Common myeloid progenitor, CD34-positive (primary cell): ENCODE measurements around the gene VPS13C.
"Not testable (repeated sequence)": the region's sequence is repeated elsewhere in the genome, so short reads cannot be mapped to it uniquely, and the experiment has no call there.

Experiments
- CTCF ChIA-PET: fragments of 350-600 bp; sonication (Branson Sonifier 250); formaldehyde crosslinking; loops from one replicate; lab custom pipeline; 2021; ENCODE audit warnings: antibody characterized with exemption; lab: Charles Lee
- POLR2A ChIA-PET: fragments of 350-600 bp; sonication (Branson Sonifier 250); formaldehyde crosslinking; loops from one replicate; lab custom pipeline; 2021; ENCODE audit warnings: antibody characterized with exemption; lab: Charles Lee
- DNase-seq, 3 donors: peaks; one replicate each; pipeline versions ENCODE4 v3.0.0 to v3.0.0-alpha.2; 2013
- H3K27ac ChIP-seq, 2 experiments: 1 replicate in 1 of 2; 2 replicates in 1 of 2; pipeline ENCODE4 v1.7.0; 2013; ENCODE audit warnings: inconsistent platforms in 2 of 2, low read length in 2 of 2, mild to moderate bottlenecking in 2 of 2, low read depth in 1 of 2, moderate library complexity in 1 of 2; ENCODE audit not compliant: severe bottlenecking in 2 of 2, insufficient read depth in 1 of 2, poor library complexity in 1 of 2
- H3K27me3 ChIP-seq, 5 experiments: replicated peaks in 2 of 5; 1 replicate in 3 of 5; 2 replicates in 2 of 5; pipeline versions ENCODE4 v1.6.1 to v1.7.0; 2013; ENCODE audit warnings: low read length in 4 of 5, mild to moderate bottlenecking in 2 of 5, moderate library complexity in 2 of 5, inconsistent platforms in 1 of 5; ENCODE audit not compliant: insufficient read depth in 5 of 5, control insufficient read depth in 4 of 5
- H3K36me3 ChIP-seq, 4 experiments: 1 replicate in 2 of 4; 2 replicates in 2 of 4; pipeline versions ENCODE4 v1.6.1 to v1.7.0; 2013; ENCODE audit warnings: low read length in 3 of 4, control low read depth in 1 of 4, mild to moderate bottlenecking in 1 of 4; ENCODE audit not compliant: control insufficient read depth in 4 of 4, insufficient read depth in 4 of 4
- H3K4me1 ChIP-seq, 4 experiments: 1 replicate in 3 of 4; 2 replicates in 1 of 4; pipeline versions ENCODE4 v1.6.1 to v1.7.1; 2013; ENCODE audit warnings: low read length in 3 of 4, mild to moderate bottlenecking in 3 of 4, control low read depth in 1 of 4, inconsistent platforms in 1 of 4, moderate library complexity in 1 of 4; ENCODE audit not compliant: control insufficient read depth in 4 of 4, insufficient read depth in 4 of 4; ENCODE audit errors: control extremely low read depth in 1 of 4
- H3K4me3 ChIP-seq, 7 experiments: 1 replicate in 4 of 7; 2 replicates in 3 of 7; pipeline versions ENCODE4 v1.5.1 to v1.7.0; 2013; ENCODE audit warnings: mild to moderate bottlenecking in 7 of 7, low read length in 6 of 7, moderate library complexity in 6 of 7, inconsistent platforms in 2 of 7, low read depth in 2 of 7, control low read depth in 1 of 7; ENCODE audit not compliant: insufficient read depth in 4 of 7, control insufficient read depth in 1 of 7; ENCODE audit errors: extremely low read depth in 1 of 7
- H3K9me3 ChIP-seq, 5 experiments: 1 replicate in 4 of 5; 2 replicates in 1 of 5; pipeline versions ENCODE4 v1.6.1 to v1.7.1; 2013; ENCODE audit warnings: low read length in 4 of 5, mild to moderate bottlenecking in 2 of 5, inconsistent platforms in 1 of 5, low read depth in 1 of 5, moderate library complexity in 1 of 5; ENCODE audit not compliant: control insufficient read depth in 4 of 5, insufficient read depth in 2 of 5; ENCODE audit errors: control extremely low read depth in 1 of 5
- WGBS: methylation state at CpG from one replicate; pipeline ENCODE4 v1.1.5; 2013; ENCODE audit not compliant: insufficient coverage; 5-methylcytosine and 5-hydroxymethylcytosine counted together

VPS13C gene

GRCh38 chr15:62050115-62050514 is 10.1 kb downstream of the VPS13C start:
- POLR2A ChIA-PET: interaction anchor here (0.6 kb wide), 1 partner anchor 8 kb away, joined by 4 read pairs; no protein-coding TSS in a partner anchor
- Histone ChIP-seq H3K4me3 (no peak overlapping the region), H3K27me3 (no peaks in the 10 kb centered on the region), H3K36me3 (no peaks in the 10 kb centered on the region), H3K27ac (no peak overlapping the region), H3K9me3 (no peaks in the 10 kb centered on the region), H3K4me1 (peaks cover 9 to 31% (median 20%) of the 10 kb centered on the region in 4 experiments)
- WGBS: no CpG with 5 or more reads among the region's 1 CpG
- no peak for DNase-seq
- CTCF ChIA-PET: no interaction called here

- H3K9me3 ChIP-seq, H3K27ac ChIP-seq, H3K4me3 ChIP-seq, POLR2A ChIA-PET, CTCF ChIA-PET, H3K27me3 ChIP-seq, H3K36me3 ChIP-seq, DNase-seq: not testable (repeated sequence)
- no CpG with 5 or more reads among the region's 4 CpGs for WGBS
- peaks cover 9 to 26% (median 17%) of the 10 kb centered on the region in 4 experiments for H3K4me1 ChIP-seq
Measured at GRCh38 chr15:62048254-62048653, 12.0 kb downstream of the VPS13C start.

GRCh38 chr15:62047282-62047827 is 12.9 kb downstream of the VPS13C start:
- CTCF ChIA-PET: interaction anchor here (0.9 kb wide), 1 partner anchor 33 kb away, joined by 3 read pairs; no protein-coding TSS in a partner anchor

GRCh38 chr15:62046078-62046743 is 14.0 kb downstream of the VPS13C start:
- peaks cover 9 to 24% (median 16%) of the 10 kb centered on the region in 4 experiments for H3K4me1 ChIP-seq
- peaks cover 0 to 3% (median 2%) of the 10 kb centered on the region in 4 experiments for H3K36me3 ChIP-seq
- ChIA-PET POLR2A (no interaction called here), CTCF (no interaction called here)
- H3K9me3 ChIP-seq: no peaks in the 10 kb centered on the region
- H3K27me3 ChIP-seq: no peaks in the 10 kb centered on the region
- peak overlapping the region in 1 of 2 experiments; percentile 67 for H3K27ac ChIP-seq
- peak overlapping the region in 4 of 7 experiments; percentile 19 to 70 (median 42) for H3K4me3 ChIP-seq
- WGBS: 0% methylated on average over 1 of the region's 5 CpGs
- peak in 2 of 3 donors; percentile 48 to 59 for DNase-seq

More at GRCh38 chr15:62047282-62047827, 12.9 kb downstream of the VPS13C start:
- Histone ChIP-seq H3K9me3 (no peaks in the 10 kb centered on the region), H3K36me3 (peaks cover 0 to 1% (median 0%) of the 10 kb centered on the region in 4 experiments), H3K4me1 (peaks cover 9 to 24% (median 16%) of the 10 kb centered on the region in 4 experiments), H3K27ac (peak overlapping the region in 1 of 2 experiments; percentile 27), H3K4me3 (peak overlapping the region in 1 of 7 experiments; percentile 70), H3K27me3 (no peaks in the 10 kb centered on the region)
- POLR2A ChIA-PET: no interaction called here
- peak in 2 of 3 donors; percentile 66 to 81 for DNase-seq
- no CpG with 5 or more reads among the region's 2 CpGs for WGBS

- WGBS: 100% methylated on average over 1 of the region's 2 CpGs
- POLR2A ChIA-PET: no interaction called here
Measured at GRCh38 chr15:62035256-62035924, 24.9 kb downstream of the VPS13C start.

GRCh38 chr15:62027916-62028315 is 32.3 kb downstream of the VPS13C start:
- H3K27me3 ChIP-seq: no peaks in the 10 kb centered on the region
- no peak overlapping the region for H3K4me3 ChIP-seq
- ChIA-PET CTCF (interaction anchor here (1.3 kb wide), 1 partner anchor 25 kb away, joined by 3 read pairs; no protein-coding TSS in a partner anchor), POLR2A (no interaction called here)
- H3K9me3 ChIP-seq: no peaks in the 10 kb centered on the region
- no peaks in the 10 kb centered on the region for H3K4me1 ChIP-seq
- H3K36me3 ChIP-seq: peaks cover 3 to 30% (median 15%) of the 10 kb centered on the region in 4 experiments
- WGBS: 94% methylated on average over 3 of the region's 5 CpGs
- DNase-seq: no peak
- H3K27ac ChIP-seq: no peak overlapping the region

More at GRCh38 chr15:62035256-62035924, 24.9 kb downstream of the VPS13C start:
- peak in 2 of 3 donors; percentile 5 to 11 for DNase-seq
- Histone ChIP-seq H3K4me1 (no peaks in the 10 kb centered on the region), H3K36me3 (peaks cover 12 to 27% (median 15%) of the 10 kb centered on the region in 4 experiments), H3K27ac (no peak overlapping the region), H3K27me3 (no peaks in the 10 kb centered on the region), H3K4me3 (no peak overlapping the region), H3K9me3 (no peaks in the 10 kb centered on the region)
- CTCF ChIA-PET: interaction anchor here (1.5 kb wide), 1 partner anchor 25 kb away, joined by 5 read pairs; the partner anchor contains the start of gene VPS13C
